ENCODE results near the gene ADCY9.
"Not testable (repeated sequence)": the region's sequence is repeated elsewhere in the genome, so short reads cannot be mapped to it uniquely, and the experiment has no call there.

The ADCY9 gene

GRCh38 chr16:3935921-3936320 lies 180.3 kb downstream of the ADCY9 start:
- no peaks in the 10 kb centered on the region for H3K27me3 ChIP-seq (replicated peaks)
- in situ Hi-C loops (cut with HindIII; ENCODE audit: low pct_ligation_motif_present, low sequenced_read_pairs) = no loop called here
- H3K36me3 ChIP-seq (replicated peaks) = no peaks in the 10 kb centered on the region
- H3K4me3 ChIP-seq (ENCODE audit: low read depth, low read length) = no peak overlapping the region
- H3K27ac ChIP-seq = no peak overlapping the region
- no peak for DNase-seq
- TF ChIP-seq CTCF (IDR thresholded peaks at IDR 0.05; ENCODE audit: low read depth, low read length, missing control alignments) = no peak

- no peaks in the 10 kb centered on the region for H3K36me3 ChIP-seq (replicated peaks)
- no peak for DNase-seq
- H3K4me3 ChIP-seq (ENCODE audit: low read depth, low read length) = no peak overlapping the region
- TF ChIP-seq CTCF (IDR thresholded peaks at IDR 0.05; ENCODE audit: low read depth, low read length, missing control alignments) = no peak
- in situ Hi-C loops (cut with HindIII; ENCODE audit: low pct_ligation_motif_present, low sequenced_read_pairs) = no loop called here
- no peak overlapping the region for H3K27ac ChIP-seq
- H3K27me3 ChIP-seq (replicated peaks) = no peaks in the 10 kb centered on the region
These were observed 181.6 kb downstream of the ADCY9 start for GRCh38 chr16:3934491-3935181.

- in situ Hi-C loops (cut with HindIII; ENCODE audit: low pct_ligation_motif_present, low sequenced_read_pairs); H3K27me3 ChIP-seq (replicated peaks); DNase-seq; H3K27ac ChIP-seq; H3K4me3 ChIP-seq (ENCODE audit: low read depth, low read length); H3K36me3 ChIP-seq (replicated peaks): not testable (repeated sequence)
These were observed 189.1 kb downstream of the ADCY9 start for GRCh38 chr16:3927147-3927546.

GRCh38 chr16:3924763-3925162 lies 191.5 kb downstream of the ADCY9 start:
- TF ChIP-seq CTCF (IDR thresholded peaks at IDR 0.05; ENCODE audit: low read depth, low read length, missing control alignments) = no peak
- in situ Hi-C loops (cut with HindIII; ENCODE audit: low pct_ligation_motif_present, low sequenced_read_pairs) = no loop called here
- H3K4me3 ChIP-seq (ENCODE audit: low read depth, low read length) = no peak overlapping the region
- no peak overlapping the region for H3K27ac ChIP-seq
- H3K36me3 ChIP-seq (replicated peaks) = no peaks in the 10 kb centered on the region
- DNase-seq = no peak
- no peaks in the 10 kb centered on the region for H3K27me3 ChIP-seq (replicated peaks)

- DNase-seq = no peak
- H3K36me3 ChIP-seq (replicated peaks) = no peaks in the 10 kb centered on the region
- no peak overlapping the region for H3K4me3 ChIP-seq (ENCODE audit: low read depth, low read length)
- in situ Hi-C loops (cut with HindIII; ENCODE audit: low pct_ligation_motif_present, low sequenced_read_pairs) = no loop called here
- no peak overlapping the region for H3K27ac ChIP-seq
- no peak for TF ChIP-seq CTCF (IDR thresholded peaks at IDR 0.05; ENCODE audit: low read depth, low read length, missing control alignments)
- no peaks in the 10 kb centered on the region for H3K27me3 ChIP-seq (replicated peaks)
These were observed 194.0 kb downstream of the ADCY9 start for GRCh38 chr16:3922241-3922640.

- Histone ChIP-seq H3K27ac (no peak overlapping the region), H3K36me3 (replicated peaks) (no peaks in the 10 kb centered on the region), H3K4me3 (ENCODE audit: low read depth, low read length) (no peak overlapping the region), H3K27me3 (replicated peaks) (no peaks in the 10 kb centered on the region)
- no peak for TF ChIP-seq CTCF (IDR thresholded peaks at IDR 0.05; ENCODE audit: low read depth, low read length, missing control alignments)
- DNase-seq = no peak
- in situ Hi-C loops (cut with HindIII; ENCODE audit: low pct_ligation_motif_present, low sequenced_read_pairs) = no loop called here
These were observed 196.0 kb downstream of the ADCY9 start for GRCh38 chr16:3920206-3920605.

Measured in brain microvascular endothelial cell (primary cell).